ENCODE data around the gene SHMT2. TPM values are rescaled to one million over a fixed set of nuclear protein-coding genes. Genes with fewer than 3 reads are reported as not detected.

Gene SHMT2
- total RNA-seq, 1 donor from 2014 or later, result 63.3 TPM

GRCh38 chr12:57209916-57210315 lies 19.6 kb upstream of the SHMT2 start:
- H3K27me3 Mint-ChIP-seq (ENCODE audit: unreplicated experiment), result peaks cover 12% of the 10 kb centered on the region
- H3K9me3 Mint-ChIP-seq (ENCODE audit: unreplicated experiment), result no peaks in the 10 kb centered on the region
- TF ChIP-seq CTCF (IDR thresholded peaks at IDR 0.05; ENCODE audit: unreplicated experiment), result no peak
- DNase-seq (ENCODE audit: low spot score), result no peak
- H3K4me3 Mint-ChIP-seq (ENCODE audit: unreplicated experiment), result no peak overlapping the region
- peaks cover 8% of the 10 kb centered on the region for H3K4me1 Mint-ChIP-seq (ENCODE audit: unreplicated experiment)
- no peak overlapping the region for H3K27ac Mint-ChIP-seq (ENCODE audit: unreplicated experiment)
- peaks cover 3% of the 10 kb centered on the region for H3K36me3 Mint-ChIP-seq (ENCODE audit: low read depth, unreplicated experiment)

GRCh38 chr12:57210461-57210860 lies 19.1 kb upstream of the SHMT2 start:
- Mint-ChIP-seq H3K4me3 (ENCODE audit: unreplicated experiment) (no peak overlapping the region), H3K9me3 (ENCODE audit: unreplicated experiment) (no peaks in the 10 kb centered on the region), H3K27ac (ENCODE audit: unreplicated experiment) (no peak overlapping the region), H3K36me3 (ENCODE audit: low read depth, unreplicated experiment) (peaks cover 6% of the 10 kb centered on the region), H3K4me1 (ENCODE audit: unreplicated experiment) (peaks cover 10% of the 10 kb centered on the region), H3K27me3 (ENCODE audit: unreplicated experiment) (peaks cover 16% of the 10 kb centered on the region)
- DNase-seq (ENCODE audit: low spot score), result no peak
- TF ChIP-seq CTCF (IDR thresholded peaks at IDR 0.05; ENCODE audit: unreplicated experiment), result no peak

- no peak for DNase-seq (ENCODE audit: low spot score)
- TF ChIP-seq CTCF (IDR thresholded peaks at IDR 0.05; ENCODE audit: unreplicated experiment), result no peak
- Mint-ChIP-seq H3K4me1 (ENCODE audit: unreplicated experiment) (peaks cover 14% of the 10 kb centered on the region), H3K4me3 (ENCODE audit: unreplicated experiment) (no peak overlapping the region), H3K36me3 (ENCODE audit: low read depth, unreplicated experiment) (peaks cover 6% of the 10 kb centered on the region), H3K9me3 (ENCODE audit: unreplicated experiment) (no peaks in the 10 kb centered on the region), H3K27ac (ENCODE audit: unreplicated experiment) (no peak overlapping the region), H3K27me3 (ENCODE audit: unreplicated experiment) (peaks cover 20% of the 10 kb centered on the region)
Observed at GRCh38 chr12:57210926-57211692, 18.4 kb upstream of the SHMT2 start.

GRCh38 chr12:57211791-57212700 lies 17.5 kb upstream of the SHMT2 start:
- H3K27ac Mint-ChIP-seq (ENCODE audit: unreplicated experiment), result no peak overlapping the region
- H3K36me3 Mint-ChIP-seq (ENCODE audit: low read depth, unreplicated experiment), result peaks cover 6% of the 10 kb centered on the region
- TF ChIP-seq CTCF (IDR thresholded peaks at IDR 0.05; ENCODE audit: unreplicated experiment), result no peak
- DNase-seq (ENCODE audit: low spot score), result no peak
- peaks cover 14% of the 10 kb centered on the region for H3K4me1 Mint-ChIP-seq (ENCODE audit: unreplicated experiment)
- H3K4me3 Mint-ChIP-seq (ENCODE audit: unreplicated experiment), result no peak overlapping the region
- H3K27me3 Mint-ChIP-seq (ENCODE audit: unreplicated experiment), result peaks cover 20% of the 10 kb centered on the region
- no peaks in the 10 kb centered on the region for H3K9me3 Mint-ChIP-seq (ENCODE audit: unreplicated experiment)

GRCh38 chr12:57212701-57213057 lies 16.8 kb upstream of the SHMT2 start:
- Mint-ChIP-seq H3K4me1 (ENCODE audit: unreplicated experiment) (peaks cover 18% of the 10 kb centered on the region), H3K27ac (ENCODE audit: unreplicated experiment) (no peak overlapping the region), H3K9me3 (ENCODE audit: unreplicated experiment) (no peaks in the 10 kb centered on the region), H3K4me3 (ENCODE audit: unreplicated experiment) (no peak overlapping the region), H3K36me3 (ENCODE audit: low read depth, unreplicated experiment) (peaks cover 6% of the 10 kb centered on the region), H3K27me3 (ENCODE audit: unreplicated experiment) (peaks cover 24% of the 10 kb centered on the region)
- no peak for TF ChIP-seq CTCF (IDR thresholded peaks at IDR 0.05; ENCODE audit: unreplicated experiment)
- DNase-seq (ENCODE audit: low spot score), result no peak
